Activated naive CD8-positive, alpha-beta T cell treated with anti-CD3 and anti-CD28 coated beads, Interleukin-2, amount 50 U/mL, for 16 hours (primary cell): Measurements from ENCODE around the gene RNF103.

ENCODE experiments used
- DNase-seq: peaks from one replicate; pipeline ENCODE4 v3.0.0-alpha.2; 2020; ENCODE audit warnings: low read depth, low spot score

The RNF103 gene

DNA sequence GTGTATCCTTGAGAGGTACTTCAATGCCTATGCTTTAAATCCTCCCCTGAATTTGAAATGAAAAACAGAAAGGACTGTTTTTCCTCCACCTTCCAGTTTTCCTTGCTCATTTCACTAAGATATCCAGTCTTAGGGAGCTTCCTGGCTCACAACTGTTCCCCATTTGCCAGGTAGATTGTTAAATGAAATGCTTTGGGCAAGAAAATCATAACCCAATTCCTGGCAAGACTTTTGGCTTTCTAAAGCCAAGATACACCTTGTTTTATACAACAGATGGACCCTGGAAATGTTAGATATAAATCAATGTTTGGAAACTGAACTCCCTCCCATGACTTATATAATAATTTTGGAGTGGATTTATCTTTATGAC is 56.9 kb downstream of the RNF103 start:
- DNase-seq, result no peak

- DNase-seq, result no peak
These were observed 57.4 kb downstream of the RNF103 start for GRCh38 chr2:86566158-86566820.

DNA sequence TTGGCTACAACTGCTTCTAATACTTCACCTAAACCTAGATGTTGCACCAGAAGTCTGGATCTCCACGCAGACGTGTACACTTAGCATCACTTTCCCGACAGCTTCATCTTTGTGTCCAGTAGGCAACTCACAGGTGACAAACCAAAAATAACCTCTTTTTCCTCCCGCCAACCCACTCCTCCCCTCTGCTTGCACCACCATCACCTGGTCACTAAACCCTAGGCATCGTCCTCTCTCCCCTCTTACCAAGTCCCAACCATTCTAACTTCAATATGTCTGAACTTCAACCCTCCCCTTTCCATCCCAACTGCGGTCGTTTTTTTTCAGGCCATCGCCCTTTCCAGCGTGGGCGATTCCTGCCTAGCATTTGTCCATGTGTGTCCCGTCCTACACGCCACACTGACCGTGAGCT is 60.0 kb downstream of the RNF103 start:
- no peak for DNase-seq

DNA sequence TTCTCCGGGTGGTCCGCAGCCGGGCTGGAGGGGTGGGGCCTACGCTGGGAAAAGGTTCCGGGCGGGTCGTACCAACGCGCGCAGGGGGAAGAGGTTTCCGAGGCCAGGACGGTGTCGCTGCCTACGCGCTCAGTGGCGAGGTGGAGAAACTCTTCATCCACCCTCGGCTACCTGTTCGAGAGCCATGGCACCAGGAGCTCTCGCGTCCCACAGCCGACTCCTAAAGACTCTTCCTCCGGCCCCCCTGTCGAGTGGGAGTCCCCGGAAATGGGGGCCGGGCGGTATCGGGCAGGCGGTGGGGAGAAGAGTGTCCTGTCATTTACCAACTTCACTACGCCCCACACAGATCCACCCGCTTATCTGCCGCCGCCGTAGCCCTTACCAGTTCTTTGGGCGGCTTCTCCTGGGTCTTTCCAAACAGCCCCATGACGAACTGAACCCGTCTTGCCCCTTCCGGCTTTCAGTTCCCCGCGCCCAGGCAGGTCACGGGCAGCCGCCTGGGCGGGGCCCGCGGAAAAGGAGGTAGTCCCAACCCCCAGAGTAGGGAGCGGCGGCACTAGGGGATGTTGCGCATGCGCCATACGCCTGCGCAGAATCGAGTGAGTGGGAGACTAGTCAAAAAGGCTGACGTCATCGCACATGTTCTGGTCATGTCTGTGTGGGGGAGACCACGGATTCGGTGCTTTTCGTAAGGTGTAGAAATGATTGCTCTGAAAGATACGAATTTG is 60.6 kb downstream of the RNF103 start, which contains the start of gene CHMP3:
Gene CHMP3 (minus strand): TSS at position 522 of the 728 bp plus-strand sequence. CDS start 95 bp downstream, at position 427.
- DNase-seq, result peak; percentile 93

- no peak for DNase-seq
These were observed 61.2 kb downstream of the RNF103 start for GRCh38 chr2:86562485-86562921.

- DNase-seq, result no peak
These were observed 65.8 kb downstream of the RNF103 start for GRCh38 chr2:86557836-86558235.

DNA sequence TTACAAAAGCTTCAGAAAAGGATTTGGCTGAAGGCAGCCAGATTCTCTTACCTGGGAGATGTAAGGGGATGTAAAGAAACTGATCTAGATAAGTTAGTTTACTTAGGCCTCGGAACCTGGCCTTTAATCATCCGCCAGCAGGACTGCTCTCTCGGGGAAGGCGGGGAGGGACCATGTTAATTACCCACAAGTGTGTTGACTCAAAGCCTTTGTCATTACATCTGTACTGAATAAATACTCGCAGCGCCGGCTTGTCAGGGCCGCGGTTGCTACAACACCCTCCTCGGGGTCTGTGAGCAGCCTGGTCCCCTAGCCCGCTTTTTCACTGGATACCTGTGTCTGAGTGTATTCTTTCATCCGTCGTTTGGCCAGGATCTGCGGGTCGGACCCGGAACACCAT is 67.2 kb downstream of the RNF103 start:
- DNase-seq, result no peak
